CD4-positive, alpha-beta T cell treated with Interleukin-6 for 4 hours (primary cell): Measurements from ENCODE around the gene INPP4A.

Experiments used
- DNase-seq: peaks from one replicate; pipeline ENCODE4 v3.0.0-alpha.2; 2020; ENCODE audit warnings: mixed read lengths

Gene INPP4A

DNA sequence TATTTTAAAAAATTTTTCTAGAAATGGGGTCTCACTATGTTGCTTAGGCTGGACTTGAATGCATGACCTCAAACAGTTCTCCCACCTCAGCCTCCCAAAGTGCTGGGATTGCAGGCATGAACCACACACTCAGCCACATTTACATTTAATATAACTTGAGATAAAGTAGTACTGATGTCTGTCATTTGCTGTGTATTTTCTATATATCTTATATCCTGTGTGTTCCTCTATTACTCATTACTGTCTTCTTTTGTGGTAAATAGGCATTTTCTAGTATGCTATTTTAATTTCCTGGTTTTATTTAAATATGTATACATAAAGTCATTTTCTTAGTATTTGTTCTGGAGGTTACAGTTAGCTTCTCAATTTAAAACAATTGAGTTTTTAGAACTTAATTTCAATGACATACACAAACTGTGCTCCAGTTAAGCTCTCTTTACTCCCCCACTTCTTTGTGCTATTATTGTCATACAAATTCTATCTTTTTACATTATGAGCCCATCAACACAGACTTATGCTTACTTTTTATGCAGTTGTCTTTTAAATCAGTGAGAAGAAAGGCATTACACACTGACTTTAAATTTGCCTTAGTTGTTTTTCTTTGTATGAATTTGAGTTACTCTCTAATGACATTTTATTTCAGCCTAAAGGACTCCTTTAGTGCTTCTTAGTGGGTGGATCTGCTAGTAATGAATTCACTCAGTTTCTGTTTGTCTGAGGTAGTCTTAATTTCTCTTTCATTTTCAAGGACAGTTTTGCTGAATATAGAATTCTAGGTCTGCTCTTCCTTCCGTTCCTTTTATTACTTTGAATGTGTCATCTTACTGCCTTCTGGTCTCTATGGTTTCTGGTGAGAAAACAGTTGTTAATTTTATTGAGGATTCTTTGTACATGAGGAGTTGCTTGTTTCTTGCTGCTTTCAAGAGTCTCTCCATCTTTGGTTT is 6.2 kb upstream of the INPP4A start:
- DNase-seq, result no peak

- DNase-seq, result no peak
These were observed 2.8 kb upstream of the INPP4A start for GRCh38 chr2:98441706-98442450.

- DNase-seq, result no peak
These were observed 2.2 kb upstream of the INPP4A start for GRCh38 chr2:98442488-98442887.

DNA sequence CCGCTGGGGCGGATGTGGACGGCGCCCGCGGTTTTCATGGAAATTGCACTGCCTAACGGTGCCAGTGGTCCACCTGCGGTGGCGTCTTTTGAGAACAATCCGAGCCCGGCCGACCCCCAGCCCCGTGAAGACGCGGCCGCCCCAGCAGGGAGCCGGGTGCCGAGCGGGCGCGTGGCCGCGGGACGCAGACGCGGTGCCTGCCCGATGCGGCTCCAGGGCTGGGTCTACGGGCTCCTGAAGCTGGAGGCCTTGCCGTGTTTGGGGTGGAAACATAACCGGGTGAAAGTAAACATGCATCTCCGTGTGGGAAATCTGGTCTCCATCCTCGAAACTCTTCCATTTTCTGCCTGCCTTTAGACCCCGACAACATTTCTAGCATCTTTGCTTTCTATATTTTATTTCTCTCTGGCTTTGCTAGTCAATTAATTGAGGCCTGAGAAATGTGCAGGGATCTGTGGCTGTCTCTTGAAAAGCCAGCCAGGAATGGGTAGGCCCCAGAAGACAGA is 572 bp downstream of the INPP4A start:
- DNase-seq, result peak; percentile 30

GRCh38 chr2:98445683-98446581 is 1.3 kb downstream of the INPP4A start:
- DNase-seq, result peak; percentile 56

DNA sequence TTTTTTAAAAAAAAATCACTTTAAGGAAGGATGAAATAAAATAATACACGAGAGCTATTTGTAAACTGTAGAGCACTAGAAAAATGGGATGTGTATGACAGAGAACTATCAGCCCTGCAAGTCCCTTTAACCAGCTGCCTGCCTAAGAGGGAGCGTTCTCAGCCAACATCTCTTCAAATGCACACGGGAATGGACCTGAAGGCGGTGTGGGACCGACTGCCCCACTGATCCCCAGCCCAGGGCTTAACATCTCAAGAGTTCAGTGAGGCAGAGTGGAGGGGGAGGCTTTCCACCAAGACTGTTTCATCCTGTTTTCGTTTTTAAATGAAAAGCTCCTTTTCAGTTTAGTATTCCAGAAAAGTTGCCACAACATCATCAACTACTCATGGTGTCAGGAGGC is 2.2 kb downstream of the INPP4A start:
- DNase-seq, result no peak

- peak; percentile 55 for DNase-seq
These were observed 3.9 kb downstream of the INPP4A start for GRCh38 chr2:98448441-98449145.

GRCh38 chr2:98452396-98453027 is 7.9 kb downstream of the INPP4A start:
- no peak for DNase-seq

DNA sequence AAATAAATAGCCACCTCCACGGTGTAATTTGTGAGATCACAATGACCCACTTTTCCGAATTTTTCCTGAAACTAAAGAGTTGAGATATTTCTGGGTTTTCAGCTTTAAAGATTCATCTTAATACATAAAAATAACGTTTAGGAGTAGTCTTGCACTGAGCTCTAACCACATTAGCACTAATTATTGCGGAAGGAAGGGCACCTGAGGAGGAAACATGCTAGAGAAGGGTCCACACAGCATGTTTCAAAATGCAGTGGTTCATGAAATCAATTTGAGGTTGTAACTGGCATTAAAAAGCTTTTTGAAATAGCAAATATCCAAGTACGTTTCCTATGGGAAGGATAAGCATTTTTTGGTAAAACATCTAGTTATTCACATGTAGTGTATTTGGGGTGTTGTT is 8.4 kb downstream of the INPP4A start:
- DNase-seq, result no peak

- no peak for DNase-seq
These were observed 8.9 kb downstream of the INPP4A start for GRCh38 chr2:98453531-98453930.

DNA sequence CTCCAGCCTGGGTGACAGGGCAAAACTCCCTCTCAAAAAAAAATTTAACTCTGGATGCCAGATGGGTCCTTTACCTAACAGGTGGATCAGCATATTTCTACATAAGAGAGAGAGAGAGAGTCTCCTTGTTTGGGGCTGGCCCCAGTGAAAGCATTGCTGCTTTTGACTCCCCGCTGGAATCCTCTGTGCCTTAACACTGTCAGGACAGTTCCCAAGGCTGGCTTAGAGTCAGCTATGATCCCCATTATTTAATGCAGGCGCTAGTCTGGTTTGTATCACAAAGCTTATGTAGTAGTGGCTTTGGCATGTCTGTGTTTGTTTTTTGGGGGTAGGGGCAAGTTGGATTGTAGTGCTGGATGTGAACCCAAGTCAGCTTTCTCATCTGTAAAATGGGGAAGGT is 9.4 kb downstream of the INPP4A start:
- no peak for DNase-seq

- peak; percentile 54 for DNase-seq
These were observed 10.0 kb downstream of the INPP4A start for GRCh38 chr2:98454500-98455235.

GRCh38 chr2:98455494-98455976 is 10.9 kb downstream of the INPP4A start:
- peak; percentile 37 for DNase-seq

DNA sequence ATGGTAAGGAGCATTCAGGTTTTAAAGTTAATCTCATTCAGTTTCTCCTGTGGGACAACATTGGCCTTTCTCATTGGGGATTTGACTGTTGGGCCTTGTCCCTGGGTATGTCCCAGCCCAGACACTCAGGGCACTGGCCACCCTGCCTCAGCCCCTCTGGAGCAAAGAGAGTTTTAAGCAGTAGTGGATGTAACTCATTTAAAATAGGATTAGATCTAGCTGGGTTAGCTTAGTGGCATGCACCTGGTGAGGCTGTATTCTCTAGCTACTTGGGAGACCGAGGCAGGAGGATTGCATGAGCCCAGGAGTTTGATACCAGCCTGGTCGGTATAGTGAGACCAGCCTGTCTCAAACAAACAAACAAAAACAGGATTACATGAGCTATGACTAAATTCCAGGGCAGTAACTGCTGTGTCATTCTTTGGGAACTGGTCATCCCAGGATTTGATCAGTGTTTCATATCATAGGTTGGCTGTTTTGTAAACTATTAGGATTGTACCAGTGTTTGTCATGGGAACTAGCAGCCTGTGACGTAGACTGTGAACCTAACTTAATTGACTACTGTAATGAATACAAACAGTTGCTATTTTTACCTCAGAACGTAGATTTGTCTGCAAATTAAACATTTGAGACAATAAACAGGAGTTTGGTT is 12.5 kb downstream of the INPP4A start:
- DNase-seq, result no peak

GRCh38 chr2:98458207-98458606 is 13.5 kb downstream of the INPP4A start:
- peak; percentile 70 for DNase-seq

DNA sequence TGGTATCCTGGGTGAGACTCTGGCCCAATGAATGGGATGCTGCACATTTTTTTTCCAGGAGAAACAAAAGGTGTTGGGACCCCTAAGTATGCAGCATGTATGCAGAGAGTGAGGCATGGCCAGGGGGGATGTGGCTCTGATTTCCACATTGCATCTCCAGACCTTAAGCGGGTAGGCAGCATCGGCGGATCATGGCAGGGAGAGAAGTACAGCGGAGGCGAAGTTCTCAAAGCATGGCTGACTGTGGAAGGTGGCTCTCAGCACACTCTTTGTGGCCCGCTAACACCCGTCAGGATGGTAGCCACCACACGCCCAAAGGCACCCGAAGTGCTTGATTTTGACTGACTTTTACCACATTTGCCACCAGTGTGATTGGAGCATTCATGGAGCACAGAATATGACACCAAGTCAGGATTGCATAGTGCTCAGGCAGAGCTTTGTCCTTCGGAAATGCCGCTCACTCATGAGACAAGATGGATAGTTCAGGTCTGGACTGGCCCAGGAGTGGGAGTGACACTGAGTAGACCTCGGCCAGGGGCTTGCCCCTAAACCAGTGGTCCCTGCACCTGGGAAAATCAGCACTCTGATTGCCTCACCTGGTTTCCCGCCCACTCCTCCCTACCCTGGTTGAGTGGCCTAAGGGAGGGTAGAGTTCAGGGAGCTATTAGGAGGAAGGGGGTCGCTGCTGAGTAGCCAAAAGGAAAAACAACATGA is 14.2 kb downstream of the INPP4A start:
- no peak for DNase-seq

GRCh38 chr2:98459496-98460175 is 15.0 kb downstream of the INPP4A start:
- no peak for DNase-seq

GRCh38 chr2:98460573-98461497 is 16.2 kb downstream of the INPP4A start:
- DNase-seq, result peak; percentile 61
